ENCODE measurements around the gene ABL1.

ABL1 gene

DNA sequence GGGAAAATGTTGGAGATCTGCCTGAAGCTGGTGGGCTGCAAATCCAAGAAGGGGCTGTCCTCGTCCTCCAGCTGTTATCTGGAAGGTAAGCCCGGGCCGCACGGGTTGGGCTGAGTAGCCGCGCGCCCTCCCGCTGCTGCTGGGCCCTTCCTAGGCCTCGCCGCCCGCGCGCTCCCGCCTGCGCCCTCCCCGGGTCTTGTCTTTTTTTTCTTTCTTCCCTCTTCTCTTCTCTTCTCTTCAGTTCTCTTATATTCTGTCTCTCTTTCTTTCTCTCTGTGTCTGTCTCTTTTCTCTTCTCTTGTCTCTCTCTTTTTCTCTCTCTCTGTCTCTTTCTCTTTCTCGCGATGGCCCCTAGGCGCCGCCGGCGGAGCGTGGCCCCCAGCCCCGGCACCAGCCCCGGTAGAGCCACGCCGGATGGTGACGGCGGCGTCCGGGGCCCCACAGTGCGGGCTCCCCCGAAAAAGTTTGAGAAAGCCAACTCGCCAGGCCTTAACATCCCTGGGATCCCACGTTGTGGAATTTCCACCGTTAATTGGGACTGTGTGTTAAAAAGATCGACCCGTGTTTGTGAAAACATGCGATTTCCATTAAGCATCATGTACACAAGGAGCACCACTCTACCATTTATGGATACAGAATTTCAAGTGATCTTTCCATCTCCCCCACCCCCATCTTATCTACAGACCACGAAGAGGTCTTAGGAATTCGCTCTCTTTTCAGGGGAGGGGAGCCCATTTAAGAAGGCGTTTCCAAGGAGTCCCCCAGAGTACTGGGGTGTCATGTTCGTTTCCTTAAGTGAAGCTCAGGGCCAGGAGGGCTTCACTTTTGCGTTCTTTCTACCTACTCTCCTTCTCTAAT is 616 bp downstream of the ABL1 start (continued):
- TF ChIP-seq, protein P1, sequence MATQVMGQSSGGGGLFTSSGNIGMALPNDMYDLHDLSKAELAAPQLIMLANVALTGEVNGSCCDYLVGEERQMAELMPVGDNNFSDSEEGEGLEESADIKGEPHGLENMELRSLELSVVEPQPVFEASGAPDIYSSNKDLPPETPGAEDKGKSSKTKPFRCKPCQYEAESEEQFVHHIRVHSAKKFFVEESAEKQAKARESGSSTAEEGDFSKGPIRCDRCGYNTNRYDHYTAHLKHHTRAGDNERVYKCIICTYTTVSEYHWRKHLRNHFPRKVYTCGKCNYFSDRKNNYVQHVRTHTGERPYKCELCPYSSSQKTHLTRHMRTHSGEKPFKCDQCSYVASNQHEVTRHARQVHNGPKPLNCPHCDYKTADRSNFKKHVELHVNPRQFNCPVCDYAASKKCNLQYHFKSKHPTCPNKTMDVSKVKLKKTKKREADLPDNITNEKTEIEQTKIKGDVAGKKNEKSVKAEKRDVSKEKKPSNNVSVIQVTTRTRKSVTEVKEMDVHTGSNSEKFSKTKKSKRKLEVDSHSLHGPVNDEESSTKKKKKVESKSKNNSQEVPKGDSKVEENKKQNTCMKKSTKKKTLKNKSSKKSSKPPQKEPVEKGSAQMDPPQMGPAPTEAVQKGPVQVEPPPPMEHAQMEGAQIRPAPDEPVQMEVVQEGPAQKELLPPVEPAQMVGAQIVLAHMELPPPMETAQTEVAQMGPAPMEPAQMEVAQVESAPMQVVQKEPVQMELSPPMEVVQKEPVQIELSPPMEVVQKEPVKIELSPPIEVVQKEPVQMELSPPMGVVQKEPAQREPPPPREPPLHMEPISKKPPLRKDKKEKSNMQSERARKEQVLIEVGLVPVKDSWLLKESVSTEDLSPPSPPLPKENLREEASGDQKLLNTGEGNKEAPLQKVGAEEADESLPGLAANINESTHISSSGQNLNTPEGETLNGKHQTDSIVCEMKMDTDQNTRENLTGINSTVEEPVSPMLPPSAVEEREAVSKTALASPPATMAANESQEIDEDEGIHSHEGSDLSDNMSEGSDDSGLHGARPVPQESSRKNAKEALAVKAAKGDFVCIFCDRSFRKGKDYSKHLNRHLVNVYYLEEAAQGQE (tag by site-specific recombination; IDR thresholded peaks at IDR 0.05): 0 out of 2 replicates have a peak, but pooled peaks have one; percentile 27
- TF ChIP-seq, protein P2, sequence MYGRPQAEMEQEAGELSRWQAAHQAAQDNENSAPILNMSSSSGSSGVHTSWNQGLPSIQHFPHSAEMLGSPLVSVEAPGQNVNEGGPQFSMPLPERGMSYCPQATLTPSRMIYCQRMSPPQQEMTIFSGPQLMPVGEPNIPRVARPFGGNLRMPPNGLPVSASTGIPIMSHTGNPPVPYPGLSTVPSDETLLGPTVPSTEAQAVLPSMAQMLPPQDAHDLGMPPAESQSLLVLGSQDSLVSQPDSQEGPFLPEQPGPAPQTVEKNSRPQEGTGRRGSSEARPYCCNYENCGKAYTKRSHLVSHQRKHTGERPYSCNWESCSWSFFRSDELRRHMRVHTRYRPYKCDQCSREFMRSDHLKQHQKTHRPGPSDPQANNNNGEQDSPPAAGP (tag by site-specific recombination; IDR thresholded peaks at IDR 0.05): no peak; the same call in 1 of the 2 replicates
- peak; percentile 91 for TF ChIP-seq ZBTB8A (tag by site-specific recombination; IDR thresholded peaks at IDR 0.05)
- TF ChIP-seq, protein P3, sequence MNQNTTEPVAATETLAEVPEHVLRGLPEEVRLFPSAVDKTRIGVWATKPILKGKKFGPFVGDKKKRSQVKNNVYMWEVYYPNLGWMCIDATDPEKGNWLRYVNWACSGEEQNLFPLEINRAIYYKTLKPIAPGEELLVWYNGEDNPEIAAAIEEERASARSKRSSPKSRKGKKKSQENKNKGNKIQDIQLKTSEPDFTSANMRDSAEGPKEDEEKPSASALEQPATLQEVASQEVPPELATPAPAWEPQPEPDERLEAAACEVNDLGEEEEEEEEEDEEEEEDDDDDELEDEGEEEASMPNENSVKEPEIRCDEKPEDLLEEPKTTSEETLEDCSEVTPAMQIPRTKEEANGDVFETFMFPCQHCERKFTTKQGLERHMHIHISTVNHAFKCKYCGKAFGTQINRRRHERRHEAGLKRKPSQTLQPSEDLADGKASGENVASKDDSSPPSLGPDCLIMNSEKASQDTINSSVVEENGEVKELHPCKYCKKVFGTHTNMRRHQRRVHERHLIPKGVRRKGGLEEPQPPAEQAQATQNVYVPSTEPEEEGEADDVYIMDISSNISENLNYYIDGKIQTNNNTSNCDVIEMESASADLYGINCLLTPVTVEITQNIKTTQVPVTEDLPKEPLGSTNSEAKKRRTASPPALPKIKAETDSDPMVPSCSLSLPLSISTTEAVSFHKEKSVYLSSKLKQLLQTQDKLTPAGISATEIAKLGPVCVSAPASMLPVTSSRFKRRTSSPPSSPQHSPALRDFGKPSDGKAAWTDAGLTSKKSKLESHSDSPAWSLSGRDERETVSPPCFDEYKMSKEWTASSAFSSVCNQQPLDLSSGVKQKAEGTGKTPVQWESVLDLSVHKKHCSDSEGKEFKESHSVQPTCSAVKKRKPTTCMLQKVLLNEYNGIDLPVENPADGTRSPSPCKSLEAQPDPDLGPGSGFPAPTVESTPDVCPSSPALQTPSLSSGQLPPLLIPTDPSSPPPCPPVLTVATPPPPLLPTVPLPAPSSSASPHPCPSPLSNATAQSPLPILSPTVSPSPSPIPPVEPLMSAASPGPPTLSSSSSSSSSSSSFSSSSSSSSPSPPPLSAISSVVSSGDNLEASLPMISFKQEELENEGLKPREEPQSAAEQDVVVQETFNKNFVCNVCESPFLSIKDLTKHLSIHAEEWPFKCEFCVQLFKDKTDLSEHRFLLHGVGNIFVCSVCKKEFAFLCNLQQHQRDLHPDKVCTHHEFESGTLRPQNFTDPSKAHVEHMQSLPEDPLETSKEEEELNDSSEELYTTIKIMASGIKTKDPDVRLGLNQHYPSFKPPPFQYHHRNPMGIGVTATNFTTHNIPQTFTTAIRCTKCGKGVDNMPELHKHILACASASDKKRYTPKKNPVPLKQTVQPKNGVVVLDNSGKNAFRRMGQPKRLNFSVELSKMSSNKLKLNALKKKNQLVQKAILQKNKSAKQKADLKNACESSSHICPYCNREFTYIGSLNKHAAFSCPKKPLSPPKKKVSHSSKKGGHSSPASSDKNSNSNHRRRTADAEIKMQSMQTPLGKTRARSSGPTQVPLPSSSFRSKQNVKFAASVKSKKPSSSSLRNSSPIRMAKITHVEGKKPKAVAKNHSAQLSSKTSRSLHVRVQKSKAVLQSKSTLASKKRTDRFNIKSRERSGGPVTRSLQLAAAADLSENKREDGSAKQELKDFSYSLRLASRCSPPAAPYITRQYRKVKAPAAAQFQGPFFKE (tag by site-specific recombination; IDR thresholded peaks at IDR 0.05; ENCODE audit: borderline replicate concordance): no peak
- TF ChIP-seq GLIS1 (tag by site-specific recombination; IDR thresholded peaks at IDR 0.05): peak; percentile 48; the same call in 1 of the 2 replicates
- peak; percentile 96 for TF ChIP-seq ZBTB48 (tag by site-specific recombination; IDR thresholded peaks at IDR 0.05)
- peak; percentile 13; the same call in 1 of the 2 replicates for TF ChIP-seq ZSCAN30 (tag by site-specific recombination; IDR thresholded peaks at IDR 0.05)
- TF ChIP-seq ZNF223 (tag by site-specific recombination; IDR thresholded peaks at IDR 0.05): 0 out of 2 replicates have a peak, but pooled peaks have one; percentile 56
- TF ChIP-seq, protein P4, sequence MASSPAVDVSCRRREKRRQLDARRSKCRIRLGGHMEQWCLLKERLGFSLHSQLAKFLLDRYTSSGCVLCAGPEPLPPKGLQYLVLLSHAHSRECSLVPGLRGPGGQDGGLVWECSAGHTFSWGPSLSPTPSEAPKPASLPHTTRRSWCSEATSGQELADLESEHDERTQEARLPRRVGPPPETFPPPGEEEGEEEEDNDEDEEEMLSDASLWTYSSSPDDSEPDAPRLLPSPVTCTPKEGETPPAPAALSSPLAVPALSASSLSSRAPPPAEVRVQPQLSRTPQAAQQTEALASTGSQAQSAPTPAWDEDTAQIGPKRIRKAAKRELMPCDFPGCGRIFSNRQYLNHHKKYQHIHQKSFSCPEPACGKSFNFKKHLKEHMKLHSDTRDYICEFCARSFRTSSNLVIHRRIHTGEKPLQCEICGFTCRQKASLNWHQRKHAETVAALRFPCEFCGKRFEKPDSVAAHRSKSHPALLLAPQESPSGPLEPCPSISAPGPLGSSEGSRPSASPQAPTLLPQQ (tag by site-specific recombination; IDR thresholded peaks at IDR 0.05): peak; percentile 94
- TF ChIP-seq OSR2 (tag by site-specific recombination; IDR thresholded peaks at IDR 0.05): no peak
- TF ChIP-seq, protein P5, sequence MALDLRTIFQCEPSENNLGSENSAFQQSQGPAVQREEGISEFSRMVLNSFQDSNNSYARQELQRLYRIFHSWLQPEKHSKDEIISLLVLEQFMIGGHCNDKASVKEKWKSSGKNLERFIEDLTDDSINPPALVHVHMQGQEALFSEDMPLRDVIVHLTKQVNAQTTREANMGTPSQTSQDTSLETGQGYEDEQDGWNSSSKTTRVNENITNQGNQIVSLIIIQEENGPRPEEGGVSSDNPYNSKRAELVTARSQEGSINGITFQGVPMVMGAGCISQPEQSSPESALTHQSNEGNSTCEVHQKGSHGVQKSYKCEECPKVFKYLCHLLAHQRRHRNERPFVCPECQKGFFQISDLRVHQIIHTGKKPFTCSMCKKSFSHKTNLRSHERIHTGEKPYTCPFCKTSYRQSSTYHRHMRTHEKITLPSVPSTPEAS (tag by site-specific recombination; IDR thresholded peaks at IDR 0.05): 0 out of 2 replicates have a peak, but pooled peaks have one; percentile 26
- TF ChIP-seq PRDM1 (tag by site-specific recombination; IDR thresholded peaks at IDR 0.05): peak; percentile 60; the same call in 1 of the 2 replicates
- TF ChIP-seq, protein P6, sequence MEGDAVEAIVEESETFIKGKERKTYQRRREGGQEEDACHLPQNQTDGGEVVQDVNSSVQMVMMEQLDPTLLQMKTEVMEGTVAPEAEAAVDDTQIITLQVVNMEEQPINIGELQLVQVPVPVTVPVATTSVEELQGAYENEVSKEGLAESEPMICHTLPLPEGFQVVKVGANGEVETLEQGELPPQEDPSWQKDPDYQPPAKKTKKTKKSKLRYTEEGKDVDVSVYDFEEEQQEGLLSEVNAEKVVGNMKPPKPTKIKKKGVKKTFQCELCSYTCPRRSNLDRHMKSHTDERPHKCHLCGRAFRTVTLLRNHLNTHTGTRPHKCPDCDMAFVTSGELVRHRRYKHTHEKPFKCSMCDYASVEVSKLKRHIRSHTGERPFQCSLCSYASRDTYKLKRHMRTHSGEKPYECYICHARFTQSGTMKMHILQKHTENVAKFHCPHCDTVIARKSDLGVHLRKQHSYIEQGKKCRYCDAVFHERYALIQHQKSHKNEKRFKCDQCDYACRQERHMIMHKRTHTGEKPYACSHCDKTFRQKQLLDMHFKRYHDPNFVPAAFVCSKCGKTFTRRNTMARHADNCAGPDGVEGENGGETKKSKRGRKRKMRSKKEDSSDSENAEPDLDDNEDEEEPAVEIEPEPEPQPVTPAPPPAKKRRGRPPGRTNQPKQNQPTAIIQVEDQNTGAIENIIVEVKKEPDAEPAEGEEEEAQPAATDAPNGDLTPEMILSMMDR (tag by site-specific recombination; IDR thresholded peaks at IDR 0.05): peak; percentile 84
- peak; percentile 87 for TF ChIP-seq ZFP69B (tag by site-specific recombination; IDR thresholded peaks at IDR 0.05)
- peak; percentile 58; the same call in 1 of the 2 replicates for TF ChIP-seq EGR2 (tag by site-specific recombination; IDR thresholded peaks at IDR 0.05; ENCODE audit: low read depth)
- peak; percentile 50 for TF ChIP-seq ZNF596 (tag by site-specific recombination; IDR thresholded peaks at IDR 0.05)
- peak; percentile 30; the same call in 1 of the 2 replicates for TF ChIP-seq ZNF394 (tag by site-specific recombination; IDR thresholded peaks at IDR 0.05; ENCODE audit: borderline replicate concordance)
- TF ChIP-seq ZEB2 (tag by site-specific recombination; IDR thresholded peaks at IDR 0.05): peak; percentile 76
- 0 out of 2 replicates have a peak, but pooled peaks have one; percentile 17 for TF ChIP-seq KLF7 (tag by site-specific recombination; IDR thresholded peaks at IDR 0.05; ENCODE audit: borderline replicate concordance)
- TF ChIP-seq, protein P7, sequence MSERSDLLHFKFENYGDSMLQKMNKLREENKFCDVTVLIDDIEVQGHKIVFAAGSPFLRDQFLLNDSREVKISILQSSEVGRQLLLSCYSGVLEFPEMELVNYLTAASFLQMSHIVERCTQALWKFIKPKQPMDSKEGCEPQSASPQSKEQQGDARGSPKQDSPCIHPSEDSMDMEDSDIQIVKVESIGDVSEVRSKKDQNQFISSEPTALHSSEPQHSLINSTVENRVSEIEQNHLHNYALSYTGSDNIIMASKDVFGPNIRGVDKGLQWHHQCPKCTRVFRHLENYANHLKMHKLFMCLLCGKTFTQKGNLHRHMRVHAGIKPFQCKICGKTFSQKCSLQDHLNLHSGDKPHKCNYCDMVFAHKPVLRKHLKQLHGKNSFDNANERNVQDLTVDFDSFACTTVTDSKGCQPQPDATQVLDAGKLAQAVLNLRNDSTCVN (tag by site-specific recombination; optimal IDR thresholded peaks at IDR 0.05): peak; percentile 82
- 0 out of 2 replicates have a peak, but pooled peaks have one; percentile 47 for TF ChIP-seq OVOL3 (tag by site-specific recombination; IDR thresholded peaks at IDR 0.05)

Data from HEK293 (cell line).